Endothelial cell of umbilical vein (primary cell): ENCODE results near the gene OSBPL10. TPM values are rescaled to one million over a fixed set of nuclear protein-coding genes. Genes with fewer than 3 reads are reported as not detected.

Source experiments
- BruUV-seq: library from RNA; stranded (reverse); fragments of 400-500 nt; replicated peaks from 2 replicates; lab custom pipeline; 2021; lab: Mats Ljungman, UMichigan
- CTCF ChIA-PET: fragments of 300-600, 350-600 bp; sonication (Branson Sonifier 250); formaldehyde crosslinking; loops from one replicate; lab custom pipeline; 2021; ENCODE audit warnings: antibody characterized with exemption, inconsistent platforms; lab: Charles Lee
- POLR2A ChIA-PET: fragments of 300-600, 350-600 bp; sonication (Branson Sonifier 250); formaldehyde crosslinking; loops from one replicate; lab custom pipeline; 2021; ENCODE audit warnings: antibody characterized with exemption, inconsistent platforms; lab: Charles Lee
- DNase-seq: peaks from one replicate; pipeline ENCODE4 v3.0.0-alpha.2; 2011; ENCODE audit warnings: low read depth, low spot score
- FAIRE-seq: peaks from 2 replicates; lab custom pipeline; 2011; peaks lifted over from hg19 to GRCh38; lab: Jason Lieb, UNC
- H2AFZ ChIP-seq: 2 replicates; pipeline ENCODE4 v1.6.0; 2012; ENCODE audit warnings: low read depth, low read length, control low read depth, inconsistent platforms
- H3K27ac ChIP-seq: 2 replicates; pipeline ENCODE4 v1.5.1; 2011; ENCODE audit warnings: low read depth, mild to moderate bottlenecking, control low read depth, low read length, moderate library complexity; ENCODE audit not compliant: insufficient read depth
- H3K27me3 ChIP-seq, 2 experiments: 2 replicates each; pipeline versions ENCODE4 v1.6.0 to v1.6.1; 2011; ENCODE audit warnings: low read length in 2 of 2, mixed read lengths in 1 of 2; ENCODE audit not compliant: control insufficient read depth in 2 of 2, insufficient read depth in 2 of 2
- H3K36me3 ChIP-seq, 2 experiments: 2 replicates in 1 of 2; 3 replicates in 1 of 2; pipeline ENCODE4 v1.5.1; 2011; ENCODE audit warnings: low read length in 2 of 2, mild to moderate bottlenecking in 1 of 2, moderate library complexity in 1 of 2; ENCODE audit not compliant: control insufficient read depth in 2 of 2, insufficient read depth in 2 of 2; ENCODE audit errors: extremely low read depth in 1 of 2
- H3K4me1 ChIP-seq: 3 replicates; pipeline ENCODE4 v1.5.1; 2011; ENCODE audit warnings: mild to moderate bottlenecking, low read length; ENCODE audit not compliant: control insufficient read depth, insufficient read depth; ENCODE audit errors: extremely low read depth
- H3K4me2 ChIP-seq: 2 replicates; pipeline ENCODE4 v1.6.1; 2011; ENCODE audit warnings: low read length, control low read depth, mixed read lengths; ENCODE audit not compliant: insufficient read depth
- H3K4me3 ChIP-seq, 3 experiments: fragments of 200-600 bp in 1 of 3; sonication (generic), shearing (Covaris generic) in 1 of 3; replicated peaks in 1 of 3; 2 replicates each; pipeline ENCODE4 v1.5.1; 2011 to 2016; ENCODE audit warnings: control low read depth in 3 of 3, low read length in 3 of 3, mild to moderate bottlenecking in 2 of 3, inconsistent platforms in 1 of 3, low read depth in 1 of 3, moderate library complexity in 1 of 3; ENCODE audit not compliant: insufficient read depth in 1 of 3
- H3K79me2 ChIP-seq: 2 replicates; pipeline ENCODE4 v1.6.0; 2012; ENCODE audit warnings: low read length, inconsistent platforms; ENCODE audit not compliant: control insufficient read depth, insufficient read depth
- H3K9ac ChIP-seq: replicated peaks from 2 replicates; pipeline ENCODE3; 2011; ENCODE audit warnings: low read length, control low read depth; ENCODE audit not compliant: insufficient read depth; ENCODE audit errors: extremely low read depth
- H3K9me1 ChIP-seq: replicated peaks from 3 replicates; pipeline ENCODE4 v1.6.0; 2011; ENCODE audit warnings: mild to moderate bottlenecking, low read length; ENCODE audit not compliant: control insufficient read depth, insufficient read depth; ENCODE audit errors: extremely low read depth
- H3K9me3 ChIP-seq: replicated peaks from 2 replicates; pipeline ENCODE4 v1.5.1; 2012; ENCODE audit warnings: low read length, inconsistent platforms; ENCODE audit not compliant: control insufficient read depth, insufficient read depth
- H4K20me1 ChIP-seq: replicated peaks from 2 replicates; pipeline ENCODE3; 2011; ENCODE audit warnings: mild to moderate bottlenecking, low read length; ENCODE audit not compliant: control insufficient read depth, insufficient read depth; ENCODE audit errors: extremely low read depth
- EZH2 ChIP-seq: IDR thresholded peaks from 2 replicates; pipeline ENCODE4 v1.6.1; 2012; ENCODE audit warnings: borderline replicate concordance, low read depth, mild to moderate bottlenecking, moderate library complexity, low read length, inconsistent platforms; ENCODE audit not compliant: severe bottlenecking
- GATA2 ChIP-seq: IDR thresholded peaks from 2 replicates; pipeline ENCODE4 v1.7.0; 2011; ENCODE audit warnings: low read depth, mild to moderate bottlenecking, moderate library complexity, mixed read lengths, low read length; ENCODE audit not compliant: insufficient read length, insufficient read depth
- JUN ChIP-seq: IDR thresholded peaks from 2 replicates; pipeline ENCODE4 v1.6.1; 2011; ENCODE audit warnings: borderline replicate concordance, low read depth; ENCODE audit not compliant: insufficient read length, insufficient read depth
- POLR2AphosphoS5 ChIP-seq: IDR thresholded peaks from 2 replicates; pipeline ENCODE4 v1.6.1; 2012; ENCODE audit warnings: low read depth, mild to moderate bottlenecking, control low read depth, low read length, moderate library complexity; ENCODE audit not compliant: insufficient read depth
- dilution Hi-C: fragments of 300-500 bp; cut with MboI; formaldehyde crosslinking; loops from one replicate; pipeline ENCODE4 v1.15.0; 2019; ENCODE audit warnings: low sequenced_read_pairs; ENCODE audit not compliant: extremely low pct_ligation_motif_present
- intact Hi-C: fragments of 100-400 bp; cut with micrococcal nuclease; formaldehyde crosslinking; loops from one replicate; pipeline ENCODE4 v1.10.0; 2022
- polyA plus RNA-seq, 4 experiments: library from polyadenylated mRNA; depleted of rRNA in 3 of 4; stranded (reverse) in 3 of 4; unstranded in 1 of 4; fragments of >200 nt; gene quantifications; 2 replicates each; pipeline versions ENCODE4 v1.2.1 to v1.2.3, GENCODE V29; 2011 to 2012; ENCODE audit warnings: missing spikeins in 1 of 4
- total RNA-seq: library from RNA; stranded (reverse); gene quantifications from 2 replicates; pipeline ENCODE4 v1.2.3, GENCODE V29; 2021
- TF ChIP-seq, protein P1 (sequence below): IDR thresholded peaks from 2 replicates; pipeline ENCODE4 v1.6.1; 2011; ENCODE audit not compliant: insufficient read depth, insufficient read length
- TF ChIP-seq, protein P2 (sequence below), 2 donors: IDR thresholded peaks; 1 replicate in 1 of 2; 2 replicates in 1 of 2; pipeline ENCODE4 v1.5.1; 2011; ENCODE audit warnings: low read length in 2 of 2, mild to moderate bottlenecking in 2 of 2, moderate library complexity in 2 of 2, control low read depth in 1 of 2, inconsistent platforms in 1 of 2, low read depth in 1 of 2; ENCODE audit not compliant: insufficient read depth in 1 of 2; ENCODE audit errors: extremely low read depth in 1 of 2

The OSBPL10 gene
- total and polyA plus RNA-seq, 2 donors (not counting 3 experiments of a cell fraction or from before 2014, with no cell fraction given), result 10.8 to 47.6 TPM

DNA sequence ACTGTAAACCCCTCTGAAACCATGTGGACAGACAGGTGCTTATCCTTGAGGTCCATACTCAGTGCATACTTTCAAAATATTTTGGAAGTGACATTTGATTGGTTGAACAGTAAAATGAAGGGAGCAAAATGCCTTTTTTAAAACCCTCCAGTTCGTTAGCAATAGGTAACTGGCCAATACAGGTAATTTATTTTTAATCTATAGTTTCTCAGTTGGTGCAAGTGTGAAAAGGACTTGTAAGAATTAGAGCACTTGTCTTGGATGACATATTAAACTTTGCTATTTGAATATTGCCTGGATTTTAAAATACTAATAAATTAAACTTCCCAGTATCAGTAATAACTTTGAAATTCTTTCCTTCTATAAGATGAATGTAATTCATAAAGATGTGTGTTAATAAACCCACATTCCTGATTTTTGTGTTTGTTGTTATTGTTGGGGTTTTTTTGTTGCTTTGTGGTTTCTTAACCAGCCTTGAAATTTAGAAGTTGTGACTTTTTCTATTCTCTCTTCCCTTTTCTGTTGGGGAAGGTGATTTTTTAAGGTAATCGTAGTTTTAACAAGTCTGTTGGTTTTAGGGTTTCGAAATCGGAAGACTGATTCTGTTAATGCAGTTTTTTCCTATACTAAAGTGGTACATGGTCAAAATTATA is 358.3 kb downstream of the OSBPL10 start:
- Histone ChIP-seq H3K4me3 (no peak overlapping the region), H3K9ac (no peak overlapping the region), H2AFZ (no peak overlapping the region), H3K9me1 (no peaks in the 10 kb centered on the region), H3K9me3 (no peaks in the 10 kb centered on the region), H3K36me3 (peaks cover 8 to 11% of the 10 kb centered on the region in 2 experiments), H4K20me1 (no peaks in the 10 kb centered on the region), H3K4me2 (no peak overlapping the region), H3K27ac (no peak overlapping the region), H3K79me2 (no peaks in the 10 kb centered on the region), H3K27me3 (no peaks in the 10 kb centered on the region), H3K4me1 (no peaks in the 10 kb centered on the region)
- BruUV-seq, result no TSS peak
- FAIRE-seq, result no peak
- ChIA-PET POLR2A (no interaction called here), CTCF (no interaction called here)
- intact Hi-C loops, result no loop called here
- TF ChIP-seq, protein P1, sequence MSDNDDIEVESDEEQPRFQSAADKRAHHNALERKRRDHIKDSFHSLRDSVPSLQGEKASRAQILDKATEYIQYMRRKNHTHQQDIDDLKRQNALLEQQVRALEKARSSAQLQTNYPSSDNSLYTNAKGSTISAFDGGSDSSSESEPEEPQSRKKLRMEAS, result no peak
- TF ChIP-seq POLR2AphosphoS5, result no peak
- no peak for TF ChIP-seq JUN
- no peak for TF ChIP-seq GATA2
- TF ChIP-seq, protein P2, sequence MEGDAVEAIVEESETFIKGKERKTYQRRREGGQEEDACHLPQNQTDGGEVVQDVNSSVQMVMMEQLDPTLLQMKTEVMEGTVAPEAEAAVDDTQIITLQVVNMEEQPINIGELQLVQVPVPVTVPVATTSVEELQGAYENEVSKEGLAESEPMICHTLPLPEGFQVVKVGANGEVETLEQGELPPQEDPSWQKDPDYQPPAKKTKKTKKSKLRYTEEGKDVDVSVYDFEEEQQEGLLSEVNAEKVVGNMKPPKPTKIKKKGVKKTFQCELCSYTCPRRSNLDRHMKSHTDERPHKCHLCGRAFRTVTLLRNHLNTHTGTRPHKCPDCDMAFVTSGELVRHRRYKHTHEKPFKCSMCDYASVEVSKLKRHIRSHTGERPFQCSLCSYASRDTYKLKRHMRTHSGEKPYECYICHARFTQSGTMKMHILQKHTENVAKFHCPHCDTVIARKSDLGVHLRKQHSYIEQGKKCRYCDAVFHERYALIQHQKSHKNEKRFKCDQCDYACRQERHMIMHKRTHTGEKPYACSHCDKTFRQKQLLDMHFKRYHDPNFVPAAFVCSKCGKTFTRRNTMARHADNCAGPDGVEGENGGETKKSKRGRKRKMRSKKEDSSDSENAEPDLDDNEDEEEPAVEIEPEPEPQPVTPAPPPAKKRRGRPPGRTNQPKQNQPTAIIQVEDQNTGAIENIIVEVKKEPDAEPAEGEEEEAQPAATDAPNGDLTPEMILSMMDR (IDR thresholded peaks at IDR 0.05; ENCODE audit: extremely low read depth in 1 of 2, insufficient read depth in 1 of 2, low read depth in 1 of 2, low read length in 2 of 2), result no peak
- TF ChIP-seq EZH2, result no peak
- DNase-seq, result no peak
- dilution Hi-C loops, result no loop called here
